SKM-1 (cell line): ENCODE data around the gene IQGAP2.

Experiments
- DNase-seq: peaks from one replicate; lab custom pipeline; 2025; ENCODE audit not compliant: unreplicated experiment; lab: John Stamatoyannopoulos, UW

Gene IQGAP2

GRCh38 chr5:76705574-76705973 is 302.5 kb downstream of the IQGAP2 start:
- peak; percentile 52 for DNase-seq

- no peak for DNase-seq
Measured at GRCh38 chr5:76709762-76710161, 306.7 kb downstream of the IQGAP2 start.

GRCh38 chr5:76710991-76711390 is 307.9 kb downstream of the IQGAP2 start:
- no peak for DNase-seq

- DNase-seq = no peak
Measured at GRCh38 chr5:76714751-76715485, 311.8 kb downstream of the IQGAP2 start.

GRCh38 chr5:76715486-76715735 is 312.3 kb downstream of the IQGAP2 start:
- DNase-seq = peak; percentile 31

- DNase-seq = peak; percentile 23
Measured at GRCh38 chr5:76715736-76716455, 312.8 kb downstream of the IQGAP2 start, which contains the start of gene F2R. Gene F2R, plus strand, starts transcription at chr5:76716126. Its CDS starts 182 bp downstream, at chr5:76716308.

GRCh38 chr5:76716456-76717157 is 313.5 kb downstream of the IQGAP2 start:
- no peak for DNase-seq

GRCh38 chr5:76717222-76718083 is 314.4 kb downstream of the IQGAP2 start:
- no peak for DNase-seq

GRCh38 chr5:76718381-76718832 is 315.3 kb downstream of the IQGAP2 start:
- no peak for DNase-seq

- DNase-seq = no peak
Measured at GRCh38 chr5:76718880-76719279, 315.8 kb downstream of the IQGAP2 start.

- DNase-seq = no peak
Measured at GRCh38 chr5:76720988-76721569, 318.0 kb downstream of the IQGAP2 start.

- DNase-seq = no peak
Measured at GRCh38 chr5:76723266-76723665, 320.2 kb downstream of the IQGAP2 start.

GRCh38 chr5:76723906-76724305 is 320.8 kb downstream of the IQGAP2 start:
- DNase-seq = no peak

- no peak for DNase-seq
Measured at GRCh38 chr5:76724871-76725270, 321.8 kb downstream of the IQGAP2 start.

GRCh38 chr5:76728965-76729364 is 325.9 kb downstream of the IQGAP2 start:
- no peak for DNase-seq

- no peak for DNase-seq
Measured at GRCh38 chr5:76729373-76730290, 326.5 kb downstream of the IQGAP2 start.

GRCh38 chr5:76732405-76733048 is 329.4 kb downstream of the IQGAP2 start:
- no peak for DNase-seq

GRCh38 chr5:76733049-76733417 is 329.9 kb downstream of the IQGAP2 start:
- no peak for DNase-seq
